Neural crest cell (in vitro differentiated cells): Measurements from ENCODE around the gene HLA-F. TPM values are rescaled to one million over a fixed set of nuclear protein-coding genes. Genes with fewer than 3 reads are reported as not detected.

Source experiments
- DNase-seq: peaks from one replicate; pipeline ENCODE4 v3.0.0; 2021; ENCODE audit warnings: low read depth, mixed read lengths, low spot score
- H3K27ac Mint-ChIP-seq: one replicate; pipeline ENCODE4 v1.8.0; 2021; ENCODE audit warnings: mild to moderate bottlenecking, mixed read lengths; ENCODE audit not compliant: unreplicated experiment
- H3K27me3 Mint-ChIP-seq: 2 replicates; pipeline ENCODE4 v1.8.0; 2021; ENCODE audit warnings: low read depth, mild to moderate bottlenecking, mixed read lengths
- H3K36me3 Mint-ChIP-seq: 2 replicates; pipeline ENCODE4 v1.8.0; 2021; ENCODE audit warnings: low read depth, mild to moderate bottlenecking, mixed read lengths
- H3K4me1 Mint-ChIP-seq: 2 replicates; pipeline ENCODE4 v1.8.0; 2021; ENCODE audit warnings: mixed read lengths
- H3K4me3 Mint-ChIP-seq: one replicate; pipeline ENCODE4 v1.8.0; 2021; ENCODE audit warnings: mild to moderate bottlenecking, mixed read lengths
- H3K9me3 Mint-ChIP-seq: 2 replicates; pipeline ENCODE4 v1.8.0; 2021; ENCODE audit warnings: mixed read lengths
- CTCF ChIP-seq: fragments of 200-600 bp; sonication (generic); conservative IDR thresholded peaks from 2 replicates; pipeline ENCODE4 v1.5.0; 2021; ENCODE audit warnings: antibody characterized with exemption, mild to moderate bottlenecking
- total RNA-seq: library from RNA; stranded (reverse); gene quantifications from 2 replicates; pipeline ENCODE4 v1.2.1, GENCODE V29; 2021

Gene HLA-F
- total RNA-seq, 1 donor from 2014 or later = 0.98 TPM

- Mint-ChIP-seq H3K4me3 (peak overlapping the region; percentile 26), H3K4me1 (peaks cover 20% of the 10 kb centered on the region), H3K27ac (no peak overlapping the region), H3K36me3 (no peaks in the 10 kb centered on the region), H3K27me3 (peaks cover 68% of the 10 kb centered on the region), H3K9me3 (no peaks in the 10 kb centered on the region)
- no peak for DNase-seq
- TF ChIP-seq CTCF = no peak
Observed at GRCh38 chr6:29745386-29745785, 22.2 kb downstream of the HLA-F start.

GRCh38 chr6:29745855-29746449 is 22.7 kb downstream of the HLA-F start:
- peak overlapping the region; percentile 57 for H3K27ac Mint-ChIP-seq
- no peak for TF ChIP-seq CTCF
- no peaks in the 10 kb centered on the region for H3K9me3 Mint-ChIP-seq
- H3K36me3 Mint-ChIP-seq = no peaks in the 10 kb centered on the region
- peaks cover 67% of the 10 kb centered on the region for H3K27me3 Mint-ChIP-seq
- H3K4me1 Mint-ChIP-seq = peaks cover 20% of the 10 kb centered on the region
- DNase-seq = no peak
- peak overlapping the region; percentile 26 for H3K4me3 Mint-ChIP-seq

GRCh38 chr6:29746846-29747687 is 23.8 kb downstream of the HLA-F start:
- no peak for TF ChIP-seq CTCF
- Mint-ChIP-seq H3K4me3 (peak overlapping the region; percentile 42), H3K9me3 (no peaks in the 10 kb centered on the region), H3K27me3 (peaks cover 74% of the 10 kb centered on the region), H3K36me3 (no peaks in the 10 kb centered on the region), H3K4me1 (peaks cover 20% of the 10 kb centered on the region), H3K27ac (no peak overlapping the region)
- no peak for DNase-seq

GRCh38 chr6:29747688-29748250 is 24.5 kb downstream of the HLA-F start:
- Mint-ChIP-seq H3K9me3 (no peaks in the 10 kb centered on the region), H3K36me3 (no peaks in the 10 kb centered on the region), H3K4me3 (peak overlapping the region; percentile 88), H3K27ac (no peak overlapping the region), H3K27me3 (peaks cover 76% of the 10 kb centered on the region), H3K4me1 (peaks cover 21% of the 10 kb centered on the region)
- no peak for TF ChIP-seq CTCF
- DNase-seq = no peak

- H3K4me1 Mint-ChIP-seq = peaks cover 26% of the 10 kb centered on the region
- DNase-seq = peak; percentile 71
- H3K27ac Mint-ChIP-seq = no peak overlapping the region
- H3K9me3 Mint-ChIP-seq = no peaks in the 10 kb centered on the region
- no peaks in the 10 kb centered on the region for H3K36me3 Mint-ChIP-seq
- H3K4me3 Mint-ChIP-seq = peak overlapping the region; percentile 88
- no peak for TF ChIP-seq CTCF
- peaks cover 79% of the 10 kb centered on the region for H3K27me3 Mint-ChIP-seq
Observed at GRCh38 chr6:29748391-29749307, 25.4 kb downstream of the HLA-F start.
